ENCODE measurements around the gene ATP5F1D. TPM values are rescaled to one million over a fixed set of nuclear protein-coding genes. Genes with fewer than 3 reads are reported as not detected.

Gene ATP5F1D
- total RNA-seq, 1 donor from 2014 or later, result 110 TPM

DNA sequence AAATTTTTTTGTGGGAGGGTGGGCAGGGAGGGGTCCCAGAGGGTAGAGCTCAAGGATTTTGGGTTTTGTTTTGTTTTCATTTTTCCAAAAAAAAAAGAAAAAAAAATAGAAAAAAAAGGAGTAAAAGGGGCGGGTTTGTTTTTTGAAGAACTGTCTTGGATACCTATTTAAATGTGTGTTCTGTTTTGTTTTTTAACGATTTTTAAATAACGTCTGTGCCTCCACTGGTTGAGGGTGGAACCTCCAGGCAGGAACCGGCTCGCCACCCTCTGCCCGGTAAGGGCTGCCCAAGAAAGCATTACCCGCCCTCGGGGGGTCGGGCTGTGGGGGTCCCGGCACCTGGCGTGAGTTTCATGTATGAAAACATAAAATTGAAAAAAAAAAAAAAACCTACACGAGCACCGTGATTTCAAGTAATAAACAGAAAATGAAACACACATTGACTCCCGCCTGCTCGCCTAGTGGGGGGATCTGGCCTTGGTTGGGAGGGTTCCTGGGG, 17.2 kb downstream of the ATP5F1D start:
- H3K27me3 Mint-ChIP-seq (ENCODE audit: low read depth), result no peaks in the 10 kb centered on the region
- TF ChIP-seq, protein P1, sequence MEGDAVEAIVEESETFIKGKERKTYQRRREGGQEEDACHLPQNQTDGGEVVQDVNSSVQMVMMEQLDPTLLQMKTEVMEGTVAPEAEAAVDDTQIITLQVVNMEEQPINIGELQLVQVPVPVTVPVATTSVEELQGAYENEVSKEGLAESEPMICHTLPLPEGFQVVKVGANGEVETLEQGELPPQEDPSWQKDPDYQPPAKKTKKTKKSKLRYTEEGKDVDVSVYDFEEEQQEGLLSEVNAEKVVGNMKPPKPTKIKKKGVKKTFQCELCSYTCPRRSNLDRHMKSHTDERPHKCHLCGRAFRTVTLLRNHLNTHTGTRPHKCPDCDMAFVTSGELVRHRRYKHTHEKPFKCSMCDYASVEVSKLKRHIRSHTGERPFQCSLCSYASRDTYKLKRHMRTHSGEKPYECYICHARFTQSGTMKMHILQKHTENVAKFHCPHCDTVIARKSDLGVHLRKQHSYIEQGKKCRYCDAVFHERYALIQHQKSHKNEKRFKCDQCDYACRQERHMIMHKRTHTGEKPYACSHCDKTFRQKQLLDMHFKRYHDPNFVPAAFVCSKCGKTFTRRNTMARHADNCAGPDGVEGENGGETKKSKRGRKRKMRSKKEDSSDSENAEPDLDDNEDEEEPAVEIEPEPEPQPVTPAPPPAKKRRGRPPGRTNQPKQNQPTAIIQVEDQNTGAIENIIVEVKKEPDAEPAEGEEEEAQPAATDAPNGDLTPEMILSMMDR (IDR thresholded peaks at IDR 0.05), result peak; percentile 18
- no peaks in the 10 kb centered on the region for H3K9me3 Mint-ChIP-seq (ENCODE audit: low read depth)
- peaks cover 18% of the 10 kb centered on the region for H3K36me3 Mint-ChIP-seq (ENCODE audit: low read depth)
- no peak for DNase-seq (ENCODE audit: low spot score)
- H3K4me3 Mint-ChIP-seq (ENCODE audit: unreplicated experiment), result peak overlapping the region; percentile 36
- H3K4me1 Mint-ChIP-seq (ENCODE audit: low read depth), result peaks cover 79% of the 10 kb centered on the region
- H3K27ac Mint-ChIP-seq (ENCODE audit: unreplicated experiment), result peak overlapping the region; percentile 96

- DNase-seq (ENCODE audit: low spot score), result no peak
- no peaks in the 10 kb centered on the region for H3K27me3 Mint-ChIP-seq (ENCODE audit: low read depth)
- peak overlapping the region; percentile 36 for H3K4me3 Mint-ChIP-seq (ENCODE audit: unreplicated experiment)
- peak overlapping the region; percentile 96 for H3K27ac Mint-ChIP-seq (ENCODE audit: unreplicated experiment)
- H3K4me1 Mint-ChIP-seq (ENCODE audit: low read depth), result peaks cover 81% of the 10 kb centered on the region
- TF ChIP-seq, protein P1 (IDR thresholded peaks at IDR 0.05), result peak; percentile 7
- peaks cover 18% of the 10 kb centered on the region for H3K36me3 Mint-ChIP-seq (ENCODE audit: low read depth)
- H3K9me3 Mint-ChIP-seq (ENCODE audit: low read depth), result no peaks in the 10 kb centered on the region
Observed at GRCh38 chr19:1259206-1259875, 17.8 kb downstream of the ATP5F1D start.

DNA sequence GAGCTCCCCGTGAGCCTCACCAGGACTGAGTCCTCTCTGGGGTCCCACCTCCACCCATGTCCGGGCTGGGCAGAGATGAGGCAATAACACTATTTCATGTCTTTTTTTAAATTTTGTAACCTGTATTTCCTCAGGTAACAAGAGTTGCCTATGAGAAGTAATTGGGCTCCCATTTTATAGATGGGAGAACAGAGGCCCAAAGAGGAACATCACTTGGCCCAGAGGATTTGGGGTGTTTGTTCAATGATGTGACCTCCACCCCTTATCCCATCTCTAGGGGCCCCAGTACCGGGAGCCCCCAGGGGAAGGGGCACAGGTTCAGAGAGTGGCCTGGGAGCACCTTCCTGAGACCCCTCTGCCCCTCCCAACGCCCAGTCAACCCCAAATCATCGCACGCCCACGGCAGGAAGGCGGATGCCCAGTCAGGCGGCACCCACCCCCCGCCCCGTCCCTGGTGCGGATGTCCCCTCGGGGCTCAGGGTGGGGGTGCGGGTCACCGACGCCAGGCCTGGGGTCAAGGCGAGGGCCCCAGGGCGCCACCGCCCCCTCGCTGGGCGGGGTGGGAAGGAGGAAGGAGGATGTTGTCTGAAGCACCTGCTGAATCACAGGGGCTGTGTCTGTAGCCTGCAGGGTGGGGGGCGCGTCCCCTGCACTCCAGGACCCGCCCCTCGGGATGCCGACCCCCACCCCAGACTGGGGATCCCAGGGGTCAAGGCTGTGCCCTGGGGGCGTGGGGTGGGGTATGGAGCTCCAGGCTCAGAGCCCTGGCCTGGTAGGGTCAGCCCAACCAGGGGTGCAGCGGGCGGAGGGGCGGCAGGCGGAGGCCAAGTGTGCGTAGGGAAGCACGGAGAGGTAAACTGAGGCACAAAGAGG, 18.6 kb downstream of the ATP5F1D start:
- H3K27me3 Mint-ChIP-seq (ENCODE audit: low read depth), result no peaks in the 10 kb centered on the region
- no peak for DNase-seq (ENCODE audit: low spot score)

DNA sequence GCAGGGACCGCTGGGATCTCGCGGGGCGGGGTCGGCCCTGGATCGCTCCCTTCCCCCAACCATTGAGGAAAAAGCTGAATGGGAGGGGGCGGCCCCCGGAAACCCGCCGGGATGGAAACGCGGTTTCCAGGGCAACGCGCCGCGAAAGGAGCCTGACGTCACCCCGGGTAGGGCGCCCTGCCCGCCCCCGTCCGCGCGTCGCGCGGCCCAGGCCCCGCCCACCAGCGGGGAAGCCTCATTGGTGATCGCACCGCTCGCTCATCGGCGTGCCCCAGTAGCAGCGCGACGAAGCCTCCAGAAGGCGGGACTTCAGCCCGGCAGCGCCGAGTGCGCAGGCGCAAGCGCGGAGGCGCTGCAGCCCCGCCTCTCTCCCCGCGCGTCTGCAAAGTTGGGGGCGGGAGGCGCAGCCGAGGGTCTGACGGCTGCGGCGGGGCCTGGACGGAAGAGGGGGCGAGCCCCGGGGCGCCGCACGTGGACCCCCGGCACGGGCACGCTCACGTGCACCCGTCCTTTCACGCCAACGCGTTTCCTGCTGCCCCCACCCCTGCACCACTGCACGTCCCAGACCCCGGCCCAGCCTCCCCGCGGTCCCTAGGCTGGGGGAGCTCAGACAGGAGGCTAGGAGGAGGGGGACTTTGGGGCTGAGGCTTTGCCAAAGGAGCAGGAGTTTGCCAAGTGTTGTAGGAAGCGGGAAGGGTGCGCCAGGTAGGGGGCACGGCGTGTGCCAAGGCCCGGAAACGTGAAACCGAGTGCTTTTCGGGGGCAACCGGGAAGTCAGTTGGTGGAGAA, 19.4 kb downstream of the ATP5F1D start:
- H3K4me1 Mint-ChIP-seq (ENCODE audit: low read depth), result peaks cover 80% of the 10 kb centered on the region
- H3K4me3 Mint-ChIP-seq (ENCODE audit: unreplicated experiment), result peak overlapping the region; percentile 69
- TF ChIP-seq, protein P1 (IDR thresholded peaks at IDR 0.05), result no peak
- DNase-seq (ENCODE audit: low spot score), result no peak
- no peaks in the 10 kb centered on the region for H3K27me3 Mint-ChIP-seq (ENCODE audit: low read depth)
- no peaks in the 10 kb centered on the region for H3K9me3 Mint-ChIP-seq (ENCODE audit: low read depth)
- H3K36me3 Mint-ChIP-seq (ENCODE audit: low read depth), result peaks cover 9% of the 10 kb centered on the region
- peak overlapping the region; percentile 88 for H3K27ac Mint-ChIP-seq (ENCODE audit: unreplicated experiment)

More for the DNA sequence above, 18.6 kb downstream of the ATP5F1D start:
- no peaks in the 10 kb centered on the region for H3K9me3 Mint-ChIP-seq (ENCODE audit: low read depth)
- peaks cover 80% of the 10 kb centered on the region for H3K4me1 Mint-ChIP-seq (ENCODE audit: low read depth)
- peak overlapping the region; percentile 36 for H3K4me3 Mint-ChIP-seq (ENCODE audit: unreplicated experiment)
- TF ChIP-seq, protein P1 (IDR thresholded peaks at IDR 0.05), result no peak
- H3K27ac Mint-ChIP-seq (ENCODE audit: unreplicated experiment), result peak overlapping the region; percentile 96
- peaks cover 13% of the 10 kb centered on the region for H3K36me3 Mint-ChIP-seq (ENCODE audit: low read depth)

- Mint-ChIP-seq H3K4me3 (ENCODE audit: unreplicated experiment) (peak overlapping the region; percentile 69), H3K4me1 (ENCODE audit: low read depth) (peaks cover 77% of the 10 kb centered on the region), H3K27ac (ENCODE audit: unreplicated experiment) (peak overlapping the region; percentile 88), H3K9me3 (ENCODE audit: low read depth) (no peaks in the 10 kb centered on the region), H3K27me3 (ENCODE audit: low read depth) (no peaks in the 10 kb centered on the region), H3K36me3 (ENCODE audit: low read depth) (peaks cover 7% of the 10 kb centered on the region)
- TF ChIP-seq, protein P1 (IDR thresholded peaks at IDR 0.05), result peak; percentile 58
- DNase-seq (ENCODE audit: low spot score), result no peak
Observed at GRCh38 chr19:1261538-1261797, 19.9 kb downstream of the ATP5F1D start.
